Epithelial cell of esophagus (primary cell): ENCODE results near the gene SPOP.

Source experiments
- DNase-seq: peaks from one replicate; pipeline ENCODE4 v3.0.0; 2010; ENCODE audit warnings: low read depth
- H3K4me3 ChIP-seq: 2 replicates; pipeline ENCODE4 v1.5.1; 2011; ENCODE audit warnings: mild to moderate bottlenecking, low read length, control low read depth
- TF ChIP-seq, protein P1 (sequence below): IDR thresholded peaks from 2 replicates; pipeline ENCODE4 v1.5.1; 2011; ENCODE audit warnings: low read depth, mild to moderate bottlenecking, low read length, control low read depth, inconsistent platforms; ENCODE audit not compliant: insufficient read depth; ENCODE audit errors: missing control alignments

SPOP gene

DNA sequence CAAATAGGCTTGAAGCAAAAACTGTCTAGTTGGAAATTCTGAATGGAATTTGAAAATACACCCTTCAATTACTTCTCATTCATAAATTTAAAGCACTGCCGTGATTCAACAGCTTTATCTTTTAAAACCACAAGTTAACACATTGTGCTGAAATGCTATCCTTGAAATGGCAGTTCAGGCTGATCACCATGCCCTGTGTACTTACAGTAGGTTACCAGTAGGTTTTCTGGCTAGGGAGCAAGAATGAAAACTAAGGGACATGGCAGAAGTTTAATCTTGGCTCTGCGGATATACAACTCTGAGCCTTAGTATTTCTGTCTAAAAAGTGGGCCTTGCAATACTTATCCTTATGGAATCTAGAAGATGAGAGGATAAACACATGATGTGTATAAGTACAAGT, 74.2 kb downstream of the SPOP start:
- DNase-seq = no peak
- H3K4me3 ChIP-seq = no peak overlapping the region
- TF ChIP-seq, protein P1, sequence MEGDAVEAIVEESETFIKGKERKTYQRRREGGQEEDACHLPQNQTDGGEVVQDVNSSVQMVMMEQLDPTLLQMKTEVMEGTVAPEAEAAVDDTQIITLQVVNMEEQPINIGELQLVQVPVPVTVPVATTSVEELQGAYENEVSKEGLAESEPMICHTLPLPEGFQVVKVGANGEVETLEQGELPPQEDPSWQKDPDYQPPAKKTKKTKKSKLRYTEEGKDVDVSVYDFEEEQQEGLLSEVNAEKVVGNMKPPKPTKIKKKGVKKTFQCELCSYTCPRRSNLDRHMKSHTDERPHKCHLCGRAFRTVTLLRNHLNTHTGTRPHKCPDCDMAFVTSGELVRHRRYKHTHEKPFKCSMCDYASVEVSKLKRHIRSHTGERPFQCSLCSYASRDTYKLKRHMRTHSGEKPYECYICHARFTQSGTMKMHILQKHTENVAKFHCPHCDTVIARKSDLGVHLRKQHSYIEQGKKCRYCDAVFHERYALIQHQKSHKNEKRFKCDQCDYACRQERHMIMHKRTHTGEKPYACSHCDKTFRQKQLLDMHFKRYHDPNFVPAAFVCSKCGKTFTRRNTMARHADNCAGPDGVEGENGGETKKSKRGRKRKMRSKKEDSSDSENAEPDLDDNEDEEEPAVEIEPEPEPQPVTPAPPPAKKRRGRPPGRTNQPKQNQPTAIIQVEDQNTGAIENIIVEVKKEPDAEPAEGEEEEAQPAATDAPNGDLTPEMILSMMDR = no peak

DNA sequence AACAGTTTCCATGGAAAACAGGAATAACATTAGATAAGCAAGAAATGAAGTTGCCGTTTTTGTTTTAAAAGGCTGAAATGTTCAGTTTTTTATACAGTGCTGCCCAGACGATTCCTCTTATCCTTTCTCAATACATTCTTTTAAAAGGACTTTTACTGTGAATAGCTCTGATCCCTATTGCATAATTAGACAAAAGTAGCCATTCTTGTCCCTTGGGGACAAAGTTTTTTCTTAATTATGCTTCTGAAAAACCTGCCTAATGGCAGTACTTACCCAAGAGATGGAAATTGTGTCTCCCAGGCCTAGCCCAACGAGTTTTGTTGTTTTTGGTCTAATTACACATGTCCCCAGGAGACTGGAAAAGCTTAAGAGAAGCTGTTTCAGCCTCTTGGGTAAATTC, 74.7 kb downstream of the SPOP start:
- no peak overlapping the region for H3K4me3 ChIP-seq
- DNase-seq = no peak
- TF ChIP-seq, protein P1 = no peak

DNA sequence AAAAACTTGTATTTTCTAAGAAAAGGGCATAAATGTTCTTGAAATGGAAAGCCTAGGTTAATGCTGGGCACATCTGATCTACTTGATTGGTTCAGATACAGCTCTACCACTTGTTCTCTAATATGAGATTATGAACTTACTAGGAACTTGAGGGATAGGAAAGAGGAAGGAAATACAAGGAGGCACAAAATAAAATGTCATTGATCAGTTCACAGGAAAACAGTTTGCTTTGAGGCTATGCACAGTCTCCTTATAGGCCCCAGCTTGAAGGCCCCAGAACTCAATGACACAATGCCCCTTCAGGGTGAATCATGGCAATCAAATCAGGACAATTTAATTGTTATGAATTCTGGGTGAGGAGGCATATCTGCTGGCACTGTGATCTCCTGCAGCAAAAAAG, 75.1 kb downstream of the SPOP start:
- DNase-seq = no peak
- no peak overlapping the region for H3K4me3 ChIP-seq
- TF ChIP-seq, protein P1 = no peak

DNA sequence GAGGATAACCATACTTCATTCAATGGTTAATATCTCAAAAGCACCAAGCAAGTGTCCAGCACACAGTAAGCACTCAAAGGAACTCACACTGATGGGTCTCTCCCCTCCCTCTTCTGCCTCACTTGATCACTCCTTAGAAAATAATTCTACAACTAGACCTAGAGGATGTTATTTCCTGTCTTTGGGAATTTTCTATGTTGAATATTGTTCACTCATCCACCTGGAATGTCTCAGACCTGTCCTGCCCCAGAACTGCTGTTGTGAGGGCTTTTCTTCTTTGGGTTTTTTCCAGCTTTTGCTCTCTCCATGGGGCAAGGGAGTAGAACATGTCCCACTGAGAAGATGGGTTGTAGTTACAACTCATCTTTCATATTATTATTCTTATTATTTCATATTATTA, 76.9 kb downstream of the SPOP start:
- TF ChIP-seq, protein P1 = no peak
- no peak overlapping the region for H3K4me3 ChIP-seq
- no peak for DNase-seq

DNA sequence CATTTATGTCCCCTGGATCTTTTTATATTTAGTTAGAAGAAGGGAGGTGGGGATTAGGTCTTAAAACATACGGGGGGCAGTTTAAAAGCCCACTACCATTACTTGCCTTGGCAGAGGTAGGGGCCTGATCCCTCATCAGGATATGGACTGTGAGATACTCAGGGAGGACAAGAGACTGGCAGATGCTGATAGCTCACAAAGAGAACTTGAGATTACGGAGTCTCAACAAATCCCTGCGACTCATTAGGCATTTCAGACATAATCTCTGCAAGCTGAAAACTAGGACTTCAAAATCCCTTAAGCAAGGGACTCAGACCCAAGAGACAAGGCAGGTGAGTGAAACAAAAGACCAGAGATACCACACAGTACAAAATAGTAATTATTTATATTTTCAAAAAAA, 79.0 kb downstream of the SPOP start:
- TF ChIP-seq, protein P1 = no peak
- H3K4me3 ChIP-seq = no peak overlapping the region
- DNase-seq = no peak

DNA sequence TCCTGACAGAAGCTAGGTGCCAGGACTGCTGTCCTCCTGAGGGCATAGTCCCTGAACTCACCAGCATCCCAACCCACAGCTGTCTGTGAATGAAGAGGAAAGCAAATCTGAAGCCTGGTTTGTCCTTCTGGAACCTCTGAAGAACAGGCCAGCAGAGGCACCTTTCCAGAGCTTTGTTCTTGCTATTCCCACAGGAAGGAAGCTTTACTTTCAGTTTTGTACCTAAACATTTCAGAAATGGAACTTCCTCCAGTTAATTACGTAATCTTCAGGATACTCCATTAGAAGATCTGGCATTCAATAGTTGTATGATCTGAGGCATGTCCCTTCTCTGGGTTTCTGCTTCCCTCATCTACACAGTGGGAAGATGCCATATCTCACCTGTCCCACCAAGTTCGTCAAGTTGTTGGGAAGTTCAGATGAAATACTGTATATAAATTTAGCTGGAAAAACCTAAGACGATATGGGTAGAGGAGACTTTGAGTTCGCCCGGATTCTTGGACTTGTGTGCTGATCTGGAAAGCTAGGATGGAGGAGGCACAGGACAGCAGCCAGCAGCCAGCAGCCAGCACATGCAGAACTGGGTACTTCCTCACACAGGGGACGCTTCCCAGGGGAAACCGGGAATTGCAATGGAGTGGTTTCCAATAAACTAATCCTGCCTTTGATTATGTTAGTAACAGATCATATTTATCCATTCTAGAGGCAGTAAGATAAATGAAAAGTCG, 79.8 kb downstream of the SPOP start:
- TF ChIP-seq, protein P1 = no peak
- DNase-seq = no peak
- H3K4me3 ChIP-seq = no peak overlapping the region

DNA sequence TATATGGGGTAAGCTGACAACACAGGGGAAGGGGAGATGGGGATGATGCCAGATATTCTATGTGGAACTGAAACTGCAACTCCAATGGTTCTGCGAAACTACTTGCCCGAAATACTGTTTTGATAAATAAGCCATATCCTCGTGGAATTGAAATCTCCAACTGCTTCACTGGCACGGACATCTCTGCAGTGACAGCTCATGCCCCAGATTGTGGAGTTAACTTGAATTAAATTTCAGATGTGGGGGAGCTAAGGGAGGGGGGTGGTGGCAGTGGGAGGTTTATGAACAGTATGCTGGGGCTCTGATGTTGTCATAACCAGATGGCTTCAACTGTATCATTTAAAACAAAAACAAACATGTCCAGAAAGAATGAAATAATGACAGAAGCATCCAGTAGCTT, 80.5 kb downstream of the SPOP start:
- DNase-seq = no peak
- TF ChIP-seq, protein P1 = no peak
- H3K4me3 ChIP-seq = no peak overlapping the region
